ENCODE data around the gene ZNF10. TPM values are rescaled to one million over a fixed set of nuclear protein-coding genes. Genes with fewer than 3 reads are reported as not detected.

ZNF10 gene
- total RNA-seq, 1 donor from 2014 or later: 3.3 TPM

- DNase-seq (ENCODE audit: low read depth): no peak
- Histone ChIP-seq H3K27me3 (ENCODE audit: control insufficient read depth, insufficient read depth, low read length) (no peaks in the 10 kb centered on the region), H3K36me3 (ENCODE audit: control insufficient read depth, insufficient read depth, low read length) (no peaks in the 10 kb centered on the region), H3K4me3 (ENCODE audit: low read depth, low read length) (no peak overlapping the region)
- TF ChIP-seq CTCF (IDR thresholded peaks at IDR 0.05; ENCODE audit: insufficient read depth, low read length, poor library complexity, severe bottlenecking): no peak
Measured at GRCh38 chr12:133174901-133175300, 44.5 kb downstream of the ZNF10 start.

- Histone ChIP-seq H3K4me3 (ENCODE audit: low read depth, low read length) (no peak overlapping the region), H3K27me3 (ENCODE audit: control insufficient read depth, insufficient read depth, low read length) (no peaks in the 10 kb centered on the region), H3K36me3 (ENCODE audit: control insufficient read depth, insufficient read depth, low read length) (peaks cover 3% of the 10 kb centered on the region)
- TF ChIP-seq CTCF (IDR thresholded peaks at IDR 0.05; ENCODE audit: insufficient read depth, low read length, poor library complexity, severe bottlenecking): no peak
- DNase-seq (ENCODE audit: low read depth): no peak
Measured at GRCh38 chr12:133180669-133181068, 50.2 kb downstream of the ZNF10 start.

- peak; percentile 51 for DNase-seq (ENCODE audit: low read depth)
- peak; percentile 94 for TF ChIP-seq CTCF (IDR thresholded peaks at IDR 0.05; ENCODE audit: insufficient read depth, low read length, poor library complexity, severe bottlenecking)
- H3K27me3 ChIP-seq (ENCODE audit: control insufficient read depth, insufficient read depth, low read length): no peaks in the 10 kb centered on the region
- H3K36me3 ChIP-seq (ENCODE audit: control insufficient read depth, insufficient read depth, low read length): peaks cover 3% of the 10 kb centered on the region
- peak within 1 kb of the TSS; percentile 92 for H3K4me3 ChIP-seq (ENCODE audit: low read depth, low read length)
Measured at GRCh38 chr12:133181238-133181959, 51.0 kb downstream of the ZNF10 start, which contains the start of gene ZNF268. Gene ZNF268 (plus strand): TSS chr12:133181495. CDS start chr12:133181998, 503 bp downstream.

- Histone ChIP-seq H3K27me3 (ENCODE audit: control insufficient read depth, insufficient read depth, low read length) (no peaks in the 10 kb centered on the region), H3K4me3 (ENCODE audit: low read depth, low read length) (no peak overlapping the region), H3K36me3 (ENCODE audit: control insufficient read depth, insufficient read depth, low read length) (peaks cover 7% of the 10 kb centered on the region)
- no peak for TF ChIP-seq CTCF (IDR thresholded peaks at IDR 0.05; ENCODE audit: insufficient read depth, low read length, poor library complexity, severe bottlenecking)
- no peak for DNase-seq (ENCODE audit: low read depth)
Measured at GRCh38 chr12:133190176-133190575, 59.7 kb downstream of the ZNF10 start.

GRCh38 chr12:133192847-133193246 is 62.4 kb downstream of the ZNF10 start:
- Histone ChIP-seq H3K4me3 (ENCODE audit: low read depth, low read length) (no peak overlapping the region), H3K36me3 (ENCODE audit: control insufficient read depth, insufficient read depth, low read length) (peaks cover 6% of the 10 kb centered on the region), H3K27me3 (ENCODE audit: control insufficient read depth, insufficient read depth, low read length) (no peaks in the 10 kb centered on the region)
- no peak for DNase-seq (ENCODE audit: low read depth)
- no peak for TF ChIP-seq CTCF (IDR thresholded peaks at IDR 0.05; ENCODE audit: insufficient read depth, low read length, poor library complexity, severe bottlenecking)

GRCh38 chr12:133201888-133202287 is 71.5 kb downstream of the ZNF10 start:
- Histone ChIP-seq H3K36me3 (ENCODE audit: control insufficient read depth, insufficient read depth, low read length) (no peaks in the 10 kb centered on the region), H3K4me3 (ENCODE audit: low read depth, low read length) (no peak overlapping the region), H3K27me3 (ENCODE audit: control insufficient read depth, insufficient read depth, low read length) (no peaks in the 10 kb centered on the region)
- no peak for DNase-seq (ENCODE audit: low read depth)
- no peak for TF ChIP-seq CTCF (IDR thresholded peaks at IDR 0.05; ENCODE audit: insufficient read depth, low read length, poor library complexity, severe bottlenecking)
